ENCODE measurements around the gene CASK.

DNA sequence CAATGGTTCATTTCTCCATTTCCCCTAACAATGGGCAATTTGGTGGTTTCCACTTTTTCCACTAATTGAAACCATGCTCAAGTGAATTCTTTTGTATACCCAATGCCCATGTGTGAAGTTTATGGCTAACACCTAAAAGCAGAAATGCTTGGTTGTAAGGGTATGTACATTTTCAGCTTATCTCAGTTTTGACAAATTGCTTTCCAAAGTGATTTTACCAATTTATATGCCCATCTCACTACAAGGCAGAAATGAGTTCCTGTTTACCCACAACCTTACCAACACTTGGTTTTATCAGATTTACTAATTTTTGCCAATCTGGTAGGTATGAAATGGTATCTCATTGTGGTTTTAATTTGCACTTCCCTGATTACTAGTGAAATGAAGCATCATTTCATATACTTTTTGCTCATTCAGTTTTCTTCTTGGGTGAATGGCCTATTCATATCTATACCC, 219.8 kb downstream of the CASK start:
- TF ChIP-seq EZH2phosphoT487 (IDR thresholded peaks at IDR 0.05; ENCODE audit: low read depth, severe bottlenecking, unreplicated experiment) (no peak), EZH2 (IDR thresholded peaks at IDR 0.05; ENCODE audit: borderline replicate concordance) (no peak)
- TF ChIP-seq, protein P1, sequence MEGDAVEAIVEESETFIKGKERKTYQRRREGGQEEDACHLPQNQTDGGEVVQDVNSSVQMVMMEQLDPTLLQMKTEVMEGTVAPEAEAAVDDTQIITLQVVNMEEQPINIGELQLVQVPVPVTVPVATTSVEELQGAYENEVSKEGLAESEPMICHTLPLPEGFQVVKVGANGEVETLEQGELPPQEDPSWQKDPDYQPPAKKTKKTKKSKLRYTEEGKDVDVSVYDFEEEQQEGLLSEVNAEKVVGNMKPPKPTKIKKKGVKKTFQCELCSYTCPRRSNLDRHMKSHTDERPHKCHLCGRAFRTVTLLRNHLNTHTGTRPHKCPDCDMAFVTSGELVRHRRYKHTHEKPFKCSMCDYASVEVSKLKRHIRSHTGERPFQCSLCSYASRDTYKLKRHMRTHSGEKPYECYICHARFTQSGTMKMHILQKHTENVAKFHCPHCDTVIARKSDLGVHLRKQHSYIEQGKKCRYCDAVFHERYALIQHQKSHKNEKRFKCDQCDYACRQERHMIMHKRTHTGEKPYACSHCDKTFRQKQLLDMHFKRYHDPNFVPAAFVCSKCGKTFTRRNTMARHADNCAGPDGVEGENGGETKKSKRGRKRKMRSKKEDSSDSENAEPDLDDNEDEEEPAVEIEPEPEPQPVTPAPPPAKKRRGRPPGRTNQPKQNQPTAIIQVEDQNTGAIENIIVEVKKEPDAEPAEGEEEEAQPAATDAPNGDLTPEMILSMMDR (IDR thresholded peaks at IDR 0.05; ENCODE audit: poor library complexity), result no peak
